SKM-1 treated with dmso at 0.1 percent for 144 hours (cell line): ENCODE results near the gene DDHD1.
"Not testable (repeated sequence)": the region's sequence is repeated elsewhere in the genome, so short reads cannot be mapped to it uniquely, and the experiment has no call there.

Source experiments
- DNase-seq: peaks from one replicate; lab custom pipeline; 2025; ENCODE audit not compliant: unreplicated experiment; lab: John Stamatoyannopoulos, UW

Gene DDHD1

DNA sequence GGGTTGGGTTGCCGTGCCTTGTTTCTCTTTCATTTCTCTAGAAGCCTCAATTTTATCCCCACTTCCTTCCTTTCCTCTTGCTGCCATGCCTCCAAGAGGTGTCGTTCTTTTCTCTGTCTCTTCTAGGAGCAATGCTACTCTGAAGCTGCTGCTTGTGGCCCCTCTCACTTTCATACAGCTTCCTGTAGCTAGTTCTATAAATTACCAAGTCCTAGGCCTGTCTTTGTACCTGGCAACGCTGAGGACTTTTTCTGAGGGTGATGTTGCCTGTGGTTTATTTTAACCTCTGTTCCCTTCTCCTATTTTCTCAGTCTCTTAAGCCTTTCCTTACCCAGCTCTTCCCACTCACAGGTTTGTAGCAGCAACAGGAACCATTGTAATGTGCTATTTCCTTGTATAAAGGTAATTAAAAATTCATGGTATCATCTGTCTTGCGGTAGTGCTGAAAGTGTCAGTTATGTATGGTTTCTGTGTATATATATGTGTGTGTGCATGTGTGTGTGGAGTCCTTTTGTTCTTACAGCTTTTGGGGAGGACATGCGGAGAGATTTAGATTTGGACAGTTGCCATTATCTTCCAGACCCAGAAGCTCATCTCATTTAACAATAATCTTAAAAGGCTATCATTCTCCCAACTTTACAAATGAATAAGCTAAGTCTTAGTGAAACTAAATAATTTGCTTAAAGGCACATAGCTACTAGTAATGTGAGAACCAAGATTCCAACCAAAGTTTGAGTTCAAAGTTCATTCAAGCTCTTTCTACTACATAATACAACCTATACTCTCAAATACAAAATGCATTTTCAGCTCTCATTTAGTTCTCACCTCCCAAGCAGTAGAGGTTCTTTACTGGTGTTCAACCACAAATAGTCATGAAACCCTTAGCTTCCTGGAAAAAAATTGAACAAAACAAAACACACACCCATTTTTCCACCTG lies 43.8 kb downstream of the DDHD1 start:
- DNase-seq = peak; percentile 0

DNA sequence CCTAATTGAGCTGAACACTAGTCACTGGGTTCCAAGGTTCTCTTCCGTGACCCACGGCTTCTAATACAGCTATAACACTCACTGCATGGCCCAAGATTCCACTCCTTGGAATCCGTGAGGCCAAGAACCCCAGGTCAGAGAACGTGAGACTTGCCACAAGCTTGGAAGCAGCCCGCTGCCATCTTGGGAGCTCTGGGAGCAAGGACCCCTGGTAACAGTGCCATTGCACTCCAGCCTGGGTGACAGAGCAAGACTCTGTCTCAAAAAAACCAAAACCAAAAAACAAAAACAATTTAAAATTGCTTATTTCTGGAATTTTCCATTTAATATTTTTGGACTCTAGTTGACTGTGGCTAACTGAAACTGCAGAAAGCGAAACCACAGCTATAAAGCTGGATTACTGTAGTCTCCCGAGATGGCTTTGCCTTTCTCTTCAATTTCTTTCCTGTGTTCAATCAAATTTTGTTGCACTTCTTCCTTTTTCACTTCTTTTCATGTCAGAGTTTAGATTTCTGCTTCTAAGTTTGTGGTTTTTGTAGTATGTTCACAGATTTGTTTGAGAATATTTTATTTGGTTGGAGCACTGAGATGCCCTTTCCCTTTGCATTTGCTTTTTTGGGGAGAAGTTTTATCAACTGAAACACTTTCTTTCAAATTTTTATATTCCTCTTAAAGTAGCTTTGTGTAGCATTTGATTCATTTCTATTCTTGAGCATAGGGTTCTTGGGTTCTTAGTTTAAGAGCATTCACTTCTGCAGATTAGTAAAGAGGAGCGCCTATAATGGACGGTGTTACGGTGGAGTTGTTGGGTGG lies 44.6 kb downstream of the DDHD1 start:
- DNase-seq = no peak

DNA sequence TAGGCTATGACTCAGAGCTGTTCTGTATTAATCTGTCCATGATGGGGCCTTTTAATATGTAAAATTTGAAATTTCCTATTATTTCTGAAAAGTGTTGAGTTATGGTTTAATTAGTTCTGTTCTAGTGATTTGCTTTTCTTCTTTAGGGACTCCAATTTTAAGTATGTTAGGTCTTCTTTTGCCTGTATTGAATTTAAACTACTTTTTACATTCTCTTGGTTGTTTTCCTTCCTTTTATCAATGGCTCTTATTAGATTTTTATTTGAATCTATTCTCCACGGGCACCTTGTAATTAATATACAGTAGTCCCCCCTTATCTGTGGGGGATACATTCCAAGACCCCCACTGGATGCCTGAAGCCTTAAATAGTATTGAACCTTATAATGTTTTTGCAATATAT lies 46.4 kb downstream of the DDHD1 start:
- DNase-seq = no peak

DNA sequence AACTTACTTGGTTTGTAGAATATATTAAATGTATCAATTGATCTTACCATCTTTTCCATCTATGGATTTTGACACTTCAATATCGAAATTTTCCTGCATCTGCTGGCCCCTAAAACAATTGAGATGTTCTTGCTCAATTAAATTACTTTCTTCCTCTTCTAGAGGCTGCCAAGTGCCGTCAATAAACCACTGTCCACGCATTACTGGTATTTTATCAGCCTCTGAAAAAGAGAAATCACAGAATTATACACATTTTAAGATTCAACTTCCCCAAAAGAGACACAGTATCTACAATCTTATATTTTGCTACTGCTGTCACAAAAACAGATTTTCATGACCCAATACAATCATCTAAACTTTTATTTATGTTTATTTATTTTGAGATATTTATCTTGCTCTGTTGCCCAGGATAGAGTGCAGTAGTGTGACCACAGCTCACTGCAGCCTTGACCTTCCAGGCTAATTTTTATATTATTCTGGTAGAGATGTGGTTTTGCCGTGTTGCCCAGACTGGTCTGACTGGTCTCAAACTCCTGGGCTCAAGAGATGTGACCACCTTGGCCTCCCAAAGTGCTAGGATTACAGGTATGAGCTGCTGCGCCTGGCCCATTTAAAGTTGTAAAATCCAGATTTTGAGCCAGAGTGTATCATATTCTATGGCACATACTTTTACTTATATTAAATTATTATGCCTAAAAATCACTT lies 49.3 kb downstream of the DDHD1 start:
- no peak for DNase-seq

DNA sequence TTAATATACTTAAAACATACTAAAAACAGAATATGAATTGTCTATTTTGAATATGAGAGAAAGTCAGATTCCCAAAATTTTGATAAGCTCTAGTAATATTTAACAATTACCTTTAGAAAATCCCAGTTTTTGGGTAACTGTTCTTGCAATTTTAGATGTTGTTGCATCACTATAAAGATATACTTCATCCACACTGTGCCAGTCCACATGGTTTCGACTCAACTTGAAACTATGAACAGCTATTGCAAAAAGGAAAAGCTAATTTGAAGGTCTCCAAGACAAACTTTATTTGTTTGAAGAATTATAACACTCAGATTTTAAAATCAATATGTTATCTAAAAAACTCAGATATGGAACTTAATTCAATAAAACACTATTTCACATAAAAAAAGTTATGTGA lies 59.9 kb downstream of the DDHD1 start:
- no peak for DNase-seq

DNA sequence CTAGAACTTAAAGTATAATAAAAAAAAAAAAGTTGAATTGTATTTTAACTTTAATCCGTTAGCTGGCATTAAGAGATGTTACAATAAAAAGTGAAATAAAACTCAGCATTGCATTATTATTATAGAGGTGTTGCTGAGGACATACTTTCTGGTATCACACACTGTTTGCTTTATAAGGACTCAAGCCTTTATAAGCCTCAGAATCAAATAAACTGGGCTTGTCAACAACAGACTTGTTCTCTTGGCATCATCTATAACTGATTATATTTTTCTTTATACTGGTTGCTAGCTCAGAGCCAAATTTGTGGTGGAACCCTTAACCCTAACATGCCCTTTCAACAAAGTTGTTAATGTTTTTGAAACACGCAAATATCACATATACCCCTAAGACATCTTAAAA lies 62.3 kb downstream of the DDHD1 start:
- DNase-seq = no peak

DNA sequence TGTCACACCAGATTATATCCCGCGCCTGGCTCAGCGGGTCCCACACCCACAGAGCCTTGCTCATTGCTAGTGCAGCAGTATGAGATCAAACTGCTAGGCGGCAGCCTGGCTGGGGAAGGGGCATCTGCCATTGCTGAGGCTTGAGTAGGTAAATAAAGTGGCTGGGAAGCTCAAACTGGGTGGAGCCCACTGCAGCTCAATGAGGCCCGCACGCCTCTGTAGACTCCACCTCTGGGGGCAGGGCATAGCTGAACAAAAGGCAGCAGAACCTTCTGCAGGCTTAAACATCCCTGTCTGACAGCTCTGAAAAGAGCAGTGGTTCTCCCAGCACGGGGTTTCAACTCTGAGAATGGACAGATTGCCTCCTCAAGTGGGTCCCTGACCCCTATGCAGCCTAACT lies 68.2 kb downstream of the DDHD1 start:
- DNase-seq = not testable (repeated sequence)

DNA sequence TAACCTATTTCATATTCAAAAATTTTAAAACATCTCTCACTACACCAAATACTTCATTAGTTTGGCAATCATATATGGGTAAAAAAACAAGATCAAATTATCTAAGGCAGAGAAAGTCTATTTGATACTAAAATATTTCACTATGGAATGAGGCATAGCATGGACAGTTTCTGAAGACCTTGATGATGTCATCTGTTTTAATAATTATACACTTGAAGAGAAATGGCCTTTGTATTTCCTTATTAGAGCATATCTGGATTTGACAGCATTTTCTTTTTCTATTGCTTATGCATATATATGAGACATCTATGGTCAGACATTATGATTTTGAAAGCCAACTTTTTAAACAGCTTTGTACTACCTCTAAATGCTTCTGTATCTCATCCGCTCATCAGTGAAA lies 88.6 kb downstream of the DDHD1 start:
- no peak for DNase-seq

DNA sequence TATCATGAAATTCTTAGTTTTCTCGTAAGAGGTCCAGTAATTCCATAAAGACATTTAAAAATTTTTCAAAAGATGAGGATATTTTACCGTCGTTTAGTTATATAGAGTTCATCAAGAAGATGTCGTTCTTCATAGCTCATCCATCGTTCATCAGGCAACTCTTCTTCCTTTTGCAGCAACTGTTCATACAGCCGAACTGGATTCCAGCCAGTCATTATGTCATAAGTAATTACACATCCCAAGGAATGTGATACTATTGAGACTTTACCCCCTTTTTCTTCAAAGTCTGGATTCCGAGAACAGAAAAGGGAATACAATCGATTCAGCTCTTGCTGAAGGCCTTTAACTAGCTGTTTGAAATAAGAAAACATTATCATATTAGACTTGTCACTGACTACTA lies 90.3 kb downstream of the DDHD1 start:
- DNase-seq = no peak

DNA sequence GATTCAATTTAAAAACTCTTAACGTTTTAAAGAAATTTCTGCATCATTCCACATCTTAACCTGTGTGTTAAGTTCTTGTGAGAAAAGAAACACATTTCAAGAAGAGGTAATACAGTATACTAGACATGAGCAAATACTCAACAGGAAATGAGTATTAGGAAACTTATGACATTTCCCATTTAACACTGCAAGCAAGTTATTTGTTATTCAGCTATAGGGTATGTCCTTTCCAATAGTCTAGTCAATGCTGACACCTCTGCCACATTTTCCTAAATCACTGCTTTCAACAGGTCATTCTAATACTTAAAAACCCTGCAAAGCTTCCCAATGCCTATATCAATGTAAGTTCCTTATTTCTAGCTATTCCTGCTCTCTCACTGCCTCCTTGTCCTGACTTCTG lies 93.1 kb downstream of the DDHD1 start:
- DNase-seq = no peak

DNA sequence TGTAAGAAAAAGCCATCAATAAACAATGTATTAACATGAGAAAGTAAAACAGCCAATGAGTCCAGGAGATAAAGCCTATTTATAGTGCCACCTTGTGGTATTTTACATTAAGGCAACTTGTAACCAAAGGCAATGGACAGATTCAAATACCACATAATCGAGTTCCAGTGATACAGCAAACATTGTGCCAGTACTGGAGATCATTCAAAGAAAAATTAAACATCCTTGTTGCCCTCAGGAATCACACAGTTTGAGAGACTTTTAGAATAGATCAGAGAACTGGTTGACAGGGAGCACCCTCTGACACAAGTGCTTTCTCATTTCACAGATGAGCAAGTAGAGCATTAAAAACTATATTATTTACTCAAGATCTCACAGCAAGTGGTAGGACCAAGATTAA lies 98.1 kb downstream of the DDHD1 start:
- DNase-seq = peak; percentile 2

DNA sequence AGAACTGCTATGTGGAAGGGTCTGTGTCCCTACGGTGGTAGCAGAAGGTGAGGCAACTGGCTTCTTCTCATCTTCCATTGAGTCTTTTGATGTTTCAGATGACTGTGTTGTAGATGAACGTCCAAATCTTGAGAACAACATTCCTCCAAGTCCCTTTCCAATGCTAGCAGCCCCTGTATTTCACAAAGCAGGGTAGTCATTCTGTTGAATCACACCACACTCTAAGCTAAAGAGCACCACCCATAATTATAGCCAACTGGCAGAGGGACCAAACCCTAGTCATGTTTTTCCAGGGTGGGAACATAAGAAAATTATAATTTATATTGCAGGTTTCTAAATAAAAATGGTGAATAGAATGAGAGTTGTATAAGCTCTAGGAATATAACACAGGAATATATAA lies 98.7 kb downstream of the DDHD1 start:
- no peak for DNase-seq

DNA sequence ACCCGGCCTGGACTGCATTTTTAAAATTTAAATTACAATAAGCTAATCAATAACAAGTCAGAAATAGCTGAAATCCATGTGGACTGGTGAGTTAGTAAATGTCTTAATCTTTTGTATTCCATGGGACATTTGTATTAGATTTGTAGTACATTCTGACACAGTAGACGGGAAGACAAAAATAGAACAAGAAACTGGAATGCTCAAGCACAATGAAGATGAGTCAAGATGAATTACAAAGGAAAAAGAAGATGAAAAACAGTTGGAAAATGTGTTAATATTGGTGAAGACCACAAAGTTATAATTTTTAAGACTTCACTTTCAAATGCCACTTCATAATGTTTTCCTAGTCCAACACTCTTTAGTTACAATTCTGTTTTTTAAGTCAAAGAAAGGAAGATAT lies 104.5 kb downstream of the DDHD1 start:
- no peak for DNase-seq

DNA sequence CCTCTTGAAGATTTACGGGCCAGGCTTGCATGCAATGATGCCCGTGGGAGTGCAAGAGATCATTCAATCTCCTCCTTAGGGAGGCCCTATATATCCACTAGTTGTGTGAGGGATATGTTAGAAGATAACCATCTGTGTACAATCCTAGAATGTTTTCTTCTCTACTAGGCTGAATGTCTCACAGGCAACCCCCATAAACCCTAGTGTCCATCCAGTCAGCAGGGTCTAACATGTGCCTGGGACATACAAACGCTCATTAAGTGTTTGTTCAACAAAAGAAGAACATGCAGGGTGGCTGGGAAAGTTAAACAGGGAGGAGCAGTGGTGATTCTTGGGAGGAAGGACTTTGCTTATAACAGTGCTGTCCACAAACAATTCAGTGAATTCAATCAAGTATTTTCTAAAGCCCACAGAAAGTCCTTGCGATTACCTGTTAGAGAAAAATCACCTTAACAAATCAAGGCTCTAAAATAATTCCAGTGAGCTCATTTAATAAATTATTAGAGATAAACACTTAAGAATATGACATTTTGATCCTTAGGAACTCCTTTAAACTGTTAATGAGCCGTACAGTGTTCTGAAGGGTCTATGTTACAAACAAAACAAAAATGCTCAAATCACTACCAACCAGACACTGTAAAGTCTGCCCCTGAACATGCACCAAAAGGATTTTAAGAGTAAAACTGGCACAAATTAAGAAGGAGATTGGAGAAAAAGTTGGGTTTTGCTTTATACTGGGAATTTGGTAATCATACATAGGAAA lies 105.6 kb downstream of the DDHD1 start:
- no peak for DNase-seq

DNA sequence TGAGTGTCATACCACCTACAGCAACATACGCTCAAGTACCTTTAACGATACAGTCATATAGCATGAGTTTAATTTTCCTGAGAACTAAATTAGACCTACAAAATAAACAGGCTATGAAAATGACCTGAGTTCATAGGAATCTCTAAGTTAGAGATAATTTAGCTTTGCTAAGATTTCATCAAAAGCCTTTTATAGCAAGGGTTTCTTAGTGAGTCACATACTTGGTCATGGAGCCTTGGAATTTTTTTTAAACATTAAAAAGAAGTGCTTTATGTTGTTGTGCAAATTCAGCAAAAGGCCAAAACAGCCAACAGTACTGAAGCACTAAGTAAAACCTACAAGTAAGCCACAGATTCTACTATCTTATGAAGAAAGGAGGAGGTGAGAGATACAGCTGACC lies 108.6 kb downstream of the DDHD1 start:
- no peak for DNase-seq

DNA sequence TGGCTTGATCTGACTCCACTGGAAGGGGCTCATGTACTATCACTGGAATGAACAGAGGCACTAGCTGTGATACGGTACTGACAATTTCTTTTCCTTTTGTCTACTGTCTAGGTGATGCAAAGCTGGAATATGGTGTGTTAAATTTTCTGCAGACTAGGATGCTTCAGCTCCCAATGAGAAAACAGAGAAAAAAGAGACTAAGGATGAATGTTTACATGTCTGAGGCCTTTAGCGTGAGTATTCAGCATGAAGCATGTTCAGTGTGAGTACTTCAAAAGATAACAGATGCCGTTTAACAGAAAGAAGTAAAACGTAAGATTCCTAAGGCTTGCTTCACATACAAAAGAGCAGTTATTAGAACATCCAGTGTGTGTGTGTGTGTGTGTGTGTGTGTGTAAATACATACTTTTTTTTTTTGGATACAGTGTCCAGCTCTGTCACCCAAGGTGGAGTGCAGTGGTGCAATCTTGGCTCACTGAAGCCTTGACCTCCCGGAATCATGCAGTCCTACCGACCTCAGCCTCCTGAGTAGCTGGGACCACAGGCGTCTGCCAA lies 110.0 kb downstream of the DDHD1 start:
- DNase-seq = no peak

DNA sequence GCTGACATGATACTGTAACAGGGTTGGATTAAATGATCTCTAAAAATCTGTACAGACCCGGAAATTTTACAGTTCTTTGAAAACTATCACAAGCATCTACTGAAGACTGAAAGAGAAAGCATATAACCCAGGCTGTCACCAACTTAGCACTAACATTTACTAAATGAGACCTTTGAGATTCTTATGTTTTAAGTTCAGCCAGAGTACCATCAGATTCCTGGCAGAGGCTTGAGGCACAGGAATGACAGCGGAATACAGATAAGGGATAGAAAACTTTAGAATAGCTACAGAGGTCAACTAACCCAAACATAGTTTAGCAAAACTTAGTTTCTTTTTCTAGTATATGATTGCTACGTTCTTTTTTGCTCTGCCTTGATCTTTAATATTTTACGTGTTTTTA lies 110.6 kb downstream of the DDHD1 start:
- DNase-seq = no peak

DNA sequence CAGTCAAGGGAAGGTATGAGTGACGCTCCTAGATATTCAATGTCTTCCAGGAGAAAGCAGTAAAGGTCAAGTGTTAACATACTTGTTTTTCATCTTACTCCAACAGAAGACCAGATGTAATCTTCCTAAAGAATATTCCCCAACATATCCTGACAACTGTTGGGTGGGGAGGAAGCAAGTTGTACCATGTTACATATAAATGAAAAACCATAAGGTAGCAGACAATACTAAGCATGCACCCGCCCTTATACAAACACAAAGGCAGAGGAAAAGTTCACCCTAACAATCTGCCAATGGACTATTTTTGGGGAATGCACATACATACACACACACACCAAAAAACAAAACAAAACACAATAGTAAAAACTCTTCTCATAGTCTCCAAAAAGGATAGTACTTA lies 112.1 kb downstream of the DDHD1 start:
- DNase-seq = no peak

DNA sequence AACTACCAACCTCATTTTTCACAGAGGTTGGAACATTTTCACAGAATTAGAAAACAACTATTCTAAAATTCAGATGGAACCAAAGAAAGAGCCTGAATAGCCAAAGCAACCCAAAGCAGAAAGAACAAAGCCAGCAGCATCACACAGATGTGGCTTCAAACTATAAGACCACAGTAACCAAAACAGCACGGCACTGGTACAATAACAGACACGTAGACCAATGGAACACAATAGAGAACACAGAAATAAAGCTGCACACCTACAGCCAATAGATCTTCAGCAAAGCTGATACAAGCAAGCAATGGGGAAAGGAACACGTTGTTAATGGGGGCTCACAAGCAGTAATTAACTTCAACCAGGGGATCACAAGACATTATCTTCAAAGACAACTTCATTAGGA lies 114.5 kb downstream of the DDHD1 start:
- no peak for DNase-seq

DNA sequence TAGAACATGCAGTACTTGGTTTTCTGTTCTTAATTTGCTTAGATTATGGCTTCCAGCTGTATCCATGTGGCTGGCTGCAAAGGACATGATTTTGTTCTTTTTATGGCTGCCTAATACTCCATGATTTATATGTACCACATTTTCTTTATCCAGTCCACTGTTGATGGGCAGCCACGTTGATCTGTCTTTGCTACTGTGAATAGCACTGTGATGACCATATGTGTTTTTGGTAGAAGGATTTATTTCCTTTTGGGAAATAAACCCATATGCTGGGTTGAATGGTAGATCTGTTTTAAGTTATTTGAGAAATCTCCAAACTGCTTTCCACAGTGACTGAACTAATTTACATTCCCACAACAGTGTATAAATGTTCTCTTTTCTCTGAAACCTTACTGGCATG lies 116.1 kb downstream of the DDHD1 start:
- no peak for DNase-seq
